Activated naive CD4-positive, alpha-beta T cell treated with anti-CD3 and anti-CD28 coated beads, Interleukin-2, amount 50 U/mL, for 16 hours (primary cell): Measurements from ENCODE around the gene DMAC2.
"Not testable (repeated sequence)": the region's sequence is repeated elsewhere in the genome, so short reads cannot be mapped to it uniquely, and the experiment has no call there.

Experiments used
- DNase-seq: peaks from one replicate; pipeline ENCODE4 v3.0.0-alpha.2; 2020

DMAC2 gene

GRCh38 chr19:41398050-41398418, 41.7 kb downstream of the DMAC2 start:
- DNase-seq, result no peak

GRCh38 chr19:41397086-41398049, 42.3 kb downstream of the DMAC2 start, which contains the start of the genes BCKDHA and EXOSC5:
Gene BCKDHA, plus strand, starts transcription at chr19:41397818. Its CDS starts 10 bp downstream, at chr19:41397828.
Gene EXOSC5, minus strand, starts transcription at chr19:41397359. Its CDS starts 31 bp downstream, at chr19:41397328.
- DNase-seq, result peak; percentile 100

- no peak for DNase-seq
These were observed 44.4 kb downstream of the DMAC2 start for GRCh38 chr19:41395355-41395754.

- DNase-seq, result no peak
These were observed 46.9 kb downstream of the DMAC2 start for GRCh38 chr19:41392775-41393174.

- no peak for DNase-seq
These were observed 48.1 kb downstream of the DMAC2 start for GRCh38 chr19:41391618-41392017.

GRCh38 chr19:41386442-41386841, 53.3 kb downstream of the DMAC2 start:
- no peak for DNase-seq

GRCh38 chr19:41384351-41384750, 55.4 kb downstream of the DMAC2 start:
- no peak for DNase-seq

GRCh38 chr19:41381536-41381935, 58.2 kb downstream of the DMAC2 start:
- not testable (repeated sequence) for DNase-seq
